ENCODE measurements around the gene GABRD.

DNA sequence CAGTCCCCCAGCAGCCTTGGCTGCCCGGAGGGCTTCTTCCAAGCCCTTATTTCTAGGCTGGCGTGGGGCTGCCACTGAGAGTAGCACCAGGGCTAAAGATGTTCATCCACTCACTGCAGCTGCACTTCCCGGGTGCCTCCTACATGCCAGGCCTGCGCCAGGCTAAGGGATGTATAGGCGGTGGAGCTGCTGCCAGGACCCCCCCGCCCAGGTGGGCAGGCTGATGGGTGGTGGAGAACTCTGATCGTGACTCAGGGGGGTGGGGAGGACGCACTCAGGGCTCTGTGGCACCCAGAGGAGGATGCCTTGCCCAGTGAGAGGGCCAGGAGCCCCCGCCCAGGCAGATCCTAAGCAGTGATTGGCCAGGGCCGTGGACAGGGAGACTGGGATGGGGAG is 49.6 kb upstream of the GABRD start:
- TF ChIP-seq JUND (IDR thresholded peaks at IDR 0.05) (no peak), POLR2A (IDR thresholded peaks at IDR 0.05; ENCODE audit: borderline replicate concordance, extremely low read depth, insufficient read depth, insufficient read length) (no peak), EZH2 (IDR thresholded peaks at IDR 0.05) (no peak), TCF7L2 (IDR thresholded peaks at IDR 0.05; ENCODE audit: borderline replicate concordance, extremely low read depth, insufficient read depth, insufficient read length) (no peak), EZH2phosphoT487 (IDR thresholded peaks at IDR 0.05; ENCODE audit: borderline replicate concordance) (no peak), YY1 (IDR thresholded peaks at IDR 0.05; ENCODE audit: extremely low read depth, insufficient replicate concordance, low read depth, low read length) (no peak)
- TF ChIP-seq, protein P1, sequence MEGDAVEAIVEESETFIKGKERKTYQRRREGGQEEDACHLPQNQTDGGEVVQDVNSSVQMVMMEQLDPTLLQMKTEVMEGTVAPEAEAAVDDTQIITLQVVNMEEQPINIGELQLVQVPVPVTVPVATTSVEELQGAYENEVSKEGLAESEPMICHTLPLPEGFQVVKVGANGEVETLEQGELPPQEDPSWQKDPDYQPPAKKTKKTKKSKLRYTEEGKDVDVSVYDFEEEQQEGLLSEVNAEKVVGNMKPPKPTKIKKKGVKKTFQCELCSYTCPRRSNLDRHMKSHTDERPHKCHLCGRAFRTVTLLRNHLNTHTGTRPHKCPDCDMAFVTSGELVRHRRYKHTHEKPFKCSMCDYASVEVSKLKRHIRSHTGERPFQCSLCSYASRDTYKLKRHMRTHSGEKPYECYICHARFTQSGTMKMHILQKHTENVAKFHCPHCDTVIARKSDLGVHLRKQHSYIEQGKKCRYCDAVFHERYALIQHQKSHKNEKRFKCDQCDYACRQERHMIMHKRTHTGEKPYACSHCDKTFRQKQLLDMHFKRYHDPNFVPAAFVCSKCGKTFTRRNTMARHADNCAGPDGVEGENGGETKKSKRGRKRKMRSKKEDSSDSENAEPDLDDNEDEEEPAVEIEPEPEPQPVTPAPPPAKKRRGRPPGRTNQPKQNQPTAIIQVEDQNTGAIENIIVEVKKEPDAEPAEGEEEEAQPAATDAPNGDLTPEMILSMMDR (IDR thresholded peaks at IDR 0.05 in 2 of 3, conservative IDR thresholded peaks at IDR 0.05 in 1 of 3; ENCODE audit: borderline replicate concordance in 1 of 3, insufficient read depth in 1 of 3, low read depth in 2 of 3, low read length in 2 of 3): no peak
